DND-41 (cell line): Measurements from ENCODE around the gene CCDC192.

ENCODE experiments used
- ATAC-seq: fragments of 200-7000 bp; cut with Tn5 transposase; 3 replicates; pipeline ENCODE4 v1.9.1; 2021; ENCODE audit warnings: low read depth; ENCODE audit not compliant: insufficient read depth
- DNase-seq: peaks from one replicate; pipeline ENCODE4 v3.0.0-alpha.2; 2020
- H2AFZ ChIP-seq: 2 replicates; pipeline ENCODE4 v1.6.0; 2012; ENCODE audit warnings: low read depth, low read length
- H3K27ac ChIP-seq: 2 replicates; pipeline ENCODE4 v1.5.1; 2012; ENCODE audit warnings: low read length, inconsistent platforms
- H3K27me3 ChIP-seq: fragments of 200-600 bp; sonication (generic); 2 replicates; pipeline ENCODE4 v1.6.0; 2012; ENCODE audit warnings: low read length, mild to moderate bottlenecking, inconsistent platforms; ENCODE audit not compliant: insufficient read depth, poor library complexity
- H3K36me3 ChIP-seq: 2 replicates; pipeline ENCODE4 v1.5.1; 2012; ENCODE audit warnings: low read length, inconsistent platforms; ENCODE audit not compliant: insufficient read depth
- H3K4me1 ChIP-seq: 2 replicates; pipeline ENCODE4 v1.5.1; 2012; ENCODE audit warnings: mild to moderate bottlenecking, low read length; ENCODE audit not compliant: insufficient read depth
- H3K4me2 ChIP-seq: 2 replicates; pipeline ENCODE4 v1.6.0; 2012; ENCODE audit warnings: mild to moderate bottlenecking, moderate library complexity, low read length, inconsistent platforms; ENCODE audit not compliant: insufficient read depth
- H3K4me3 ChIP-seq, 2 experiments: fragments of 200-600 bp in 1 of 2; shearing (Covaris generic) in 1 of 2; 2 replicates each; pipeline ENCODE4 v1.5.1; 2012 to 2016; ENCODE audit warnings: inconsistent platforms in 2 of 2, low read length in 2 of 2, mild to moderate bottlenecking in 2 of 2, low read depth in 1 of 2, moderate library complexity in 1 of 2
- H3K79me2 ChIP-seq: 2 replicates; pipeline ENCODE4 v1.6.0; 2012; ENCODE audit warnings: low read length, inconsistent platforms; ENCODE audit not compliant: insufficient read depth
- H3K9ac ChIP-seq: 2 replicates; pipeline ENCODE4 v1.6.0; 2012; ENCODE audit warnings: low read depth, mild to moderate bottlenecking, inconsistent platforms, low read length, moderate library complexity
- H3K9me3 ChIP-seq: 2 replicates; pipeline ENCODE4 v1.5.1; 2012; ENCODE audit warnings: low read length, moderate library complexity, mild to moderate bottlenecking, inconsistent platforms; ENCODE audit not compliant: insufficient read depth, severe bottlenecking
- H4K20me1 ChIP-seq: 2 replicates; pipeline ENCODE4 v1.6.0; 2012; ENCODE audit warnings: low read length; ENCODE audit not compliant: insufficient read depth
- EZH2 ChIP-seq: IDR thresholded peaks from 3 replicates; pipeline ENCODE4 v1.6.1; 2012; ENCODE audit warnings: borderline replicate concordance, low read depth, mild to moderate bottlenecking, moderate library complexity, low read length, inconsistent platforms; ENCODE audit not compliant: severe bottlenecking
- TF ChIP-seq, protein P1 (sequence below): IDR thresholded peaks from 2 replicates; pipeline ENCODE4 v1.5.1; 2012; ENCODE audit warnings: borderline replicate concordance, low read length, moderate library complexity, mild to moderate bottlenecking; ENCODE audit not compliant: poor library complexity, severe bottlenecking; ENCODE audit errors: extremely low read depth

CCDC192 gene

DNA sequence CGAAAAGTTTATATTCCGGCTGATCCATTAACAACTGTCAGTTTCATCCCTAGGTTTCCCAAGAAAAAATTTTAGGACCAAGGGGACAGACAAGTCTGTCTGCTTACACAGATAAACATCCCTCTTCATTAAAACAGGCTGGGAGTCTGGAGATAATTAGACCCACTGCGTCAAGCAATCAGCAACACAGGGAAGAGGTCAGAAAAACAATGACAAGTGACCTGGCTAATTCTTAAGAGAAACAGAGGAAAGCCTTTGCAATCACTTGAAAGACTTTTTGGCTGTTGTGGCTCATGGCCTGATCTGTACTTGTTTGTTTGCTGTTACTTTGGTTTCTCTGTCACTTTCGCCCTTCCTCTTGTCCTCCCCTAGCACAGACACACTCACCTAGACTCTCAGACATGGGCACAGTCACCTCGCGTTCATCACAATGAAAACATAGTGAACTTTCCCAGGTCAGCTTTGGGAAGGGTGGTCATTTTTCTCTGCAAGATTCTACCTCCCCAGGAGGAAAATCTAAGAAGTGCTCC, 2.9 kb upstream of the CCDC192 start:
- Histone ChIP-seq H3K9me3 (no peaks in the 10 kb centered on the region), H3K4me1 (no peaks in the 10 kb centered on the region), H3K36me3 (no peaks in the 10 kb centered on the region), H3K27ac (no peak overlapping the region), H3K4me3 (no peak overlapping the region), H3K9ac (no peak overlapping the region), H3K4me2 (no peak overlapping the region), H2AFZ (no peak overlapping the region), H3K79me2 (no peaks in the 10 kb centered on the region), H3K27me3 (no peaks in the 10 kb centered on the region), H4K20me1 (no peaks in the 10 kb centered on the region)
- DNase-seq (no peak), ATAC-seq (no peak)
- TF ChIP-seq, protein P1, sequence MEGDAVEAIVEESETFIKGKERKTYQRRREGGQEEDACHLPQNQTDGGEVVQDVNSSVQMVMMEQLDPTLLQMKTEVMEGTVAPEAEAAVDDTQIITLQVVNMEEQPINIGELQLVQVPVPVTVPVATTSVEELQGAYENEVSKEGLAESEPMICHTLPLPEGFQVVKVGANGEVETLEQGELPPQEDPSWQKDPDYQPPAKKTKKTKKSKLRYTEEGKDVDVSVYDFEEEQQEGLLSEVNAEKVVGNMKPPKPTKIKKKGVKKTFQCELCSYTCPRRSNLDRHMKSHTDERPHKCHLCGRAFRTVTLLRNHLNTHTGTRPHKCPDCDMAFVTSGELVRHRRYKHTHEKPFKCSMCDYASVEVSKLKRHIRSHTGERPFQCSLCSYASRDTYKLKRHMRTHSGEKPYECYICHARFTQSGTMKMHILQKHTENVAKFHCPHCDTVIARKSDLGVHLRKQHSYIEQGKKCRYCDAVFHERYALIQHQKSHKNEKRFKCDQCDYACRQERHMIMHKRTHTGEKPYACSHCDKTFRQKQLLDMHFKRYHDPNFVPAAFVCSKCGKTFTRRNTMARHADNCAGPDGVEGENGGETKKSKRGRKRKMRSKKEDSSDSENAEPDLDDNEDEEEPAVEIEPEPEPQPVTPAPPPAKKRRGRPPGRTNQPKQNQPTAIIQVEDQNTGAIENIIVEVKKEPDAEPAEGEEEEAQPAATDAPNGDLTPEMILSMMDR = no peak
- TF ChIP-seq EZH2 = no peak

DNA sequence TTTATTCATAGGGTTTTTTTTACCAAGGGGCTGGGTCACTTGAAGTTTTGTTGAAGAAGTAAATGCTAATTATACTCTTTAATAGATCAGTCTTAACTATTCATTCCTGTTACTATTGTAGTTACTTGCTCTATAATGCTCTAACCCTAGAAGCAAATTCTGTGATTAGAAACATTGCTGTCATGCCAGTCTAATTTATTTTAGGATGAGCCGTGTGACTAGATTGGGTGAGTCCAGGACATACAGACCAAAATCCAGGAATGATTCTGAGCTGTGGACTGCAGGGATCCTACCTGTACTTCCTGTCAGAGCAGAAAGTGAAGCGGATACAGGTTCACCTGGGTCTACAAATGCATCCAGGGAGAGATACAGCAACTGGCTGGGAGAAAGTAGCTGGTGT, 757 bp upstream of the CCDC192 start:
- Histone ChIP-seq H3K79me2 (no peaks in the 10 kb centered on the region), H3K27me3 (no peaks in the 10 kb centered on the region), H3K4me3 (no peak overlapping the region), H3K4me1 (no peaks in the 10 kb centered on the region), H2AFZ (no peak overlapping the region), H3K9ac (no peak overlapping the region), H3K4me2 (no peak overlapping the region), H3K27ac (no peak overlapping the region), H3K9me3 (no peaks in the 10 kb centered on the region), H3K36me3 (no peaks in the 10 kb centered on the region), H4K20me1 (no peaks in the 10 kb centered on the region)
- DNase-seq = no peak
- TF ChIP-seq, protein P1 = no peak
- TF ChIP-seq EZH2 = no peak
- no peak for ATAC-seq

DNA sequence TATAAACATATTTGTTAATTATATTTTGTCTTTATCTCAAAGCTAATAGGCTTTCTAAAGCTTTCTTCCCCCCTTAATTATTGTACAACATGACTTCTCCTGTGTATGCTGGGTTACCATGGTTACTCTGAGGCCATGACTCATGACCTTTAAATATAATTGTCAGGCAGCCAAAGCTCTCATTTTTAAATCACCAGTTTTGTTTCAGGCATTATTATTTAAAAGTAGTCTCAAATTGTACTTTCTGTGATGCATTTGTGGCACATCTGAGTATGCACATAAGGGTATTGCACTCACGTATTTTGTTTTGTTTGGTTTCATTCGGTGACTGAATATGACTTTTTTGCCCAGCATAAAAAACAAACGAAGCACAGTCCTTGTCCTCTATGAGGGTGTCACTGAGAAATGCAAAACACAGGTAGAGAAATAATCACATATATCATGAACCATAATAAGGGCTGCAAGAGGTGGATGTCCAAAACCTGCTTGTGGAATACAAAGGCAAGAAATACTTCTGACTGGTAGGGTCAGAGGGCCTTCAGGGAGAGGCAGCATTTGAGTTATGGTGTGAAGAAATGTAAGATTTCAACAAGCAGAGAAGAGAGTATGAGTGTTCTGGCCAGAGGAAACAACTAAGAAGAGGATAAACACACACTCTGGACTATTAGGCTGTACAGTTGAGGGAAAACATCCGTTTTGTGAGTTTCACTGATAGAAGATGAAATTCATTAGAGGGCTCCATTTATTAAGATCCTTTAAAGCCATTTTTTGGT, 2.1 kb downstream of the CCDC192 start:
- no peak overlapping the region for H3K27ac ChIP-seq
- H3K9ac ChIP-seq = no peak overlapping the region
- no peaks in the 10 kb centered on the region for H3K36me3 ChIP-seq
- H3K79me2 ChIP-seq = no peaks in the 10 kb centered on the region
- no peak overlapping the region for H3K4me3 ChIP-seq
- no peaks in the 10 kb centered on the region for H3K9me3 ChIP-seq
- TF ChIP-seq, protein P1 = no peak
- TF ChIP-seq EZH2 = no peak
- DNase-seq (no peak), ATAC-seq (no peak)
- H4K20me1 ChIP-seq = no peaks in the 10 kb centered on the region
- H3K4me2 ChIP-seq = no peak overlapping the region
- no peak overlapping the region for H2AFZ ChIP-seq
- H3K27me3 ChIP-seq = no peaks in the 10 kb centered on the region
- no peaks in the 10 kb centered on the region for H3K4me1 ChIP-seq
